C4-2B (cell line): ENCODE data around the gene XK.

ENCODE experiments used
- H3K27ac ChIP-seq: fragments of 450-650 bp; 2 replicates; pipeline ENCODE4 v1.5.1; 2017
- CTCF ChIP-seq: fragments of 450-650 bp; conservative IDR thresholded peaks from 2 replicates; pipeline ENCODE4 v1.5.1; 2017; ENCODE audit warnings: mild to moderate bottlenecking
- ZFX ChIP-seq: fragments of 450-650 bp; IDR thresholded peaks from 2 replicates; pipeline ENCODE4 v1.6.1; 2017

The XK gene

GRCh38 chrX:37701588-37701987 lies 16.0 kb downstream of the XK start:
- TF ChIP-seq CTCF (no peak), ZFX (no peak)
- no peak overlapping the region for H3K27ac ChIP-seq

GRCh38 chrX:37711991-37712390 lies 26.4 kb downstream of the XK start:
- H3K27ac ChIP-seq, result no peak overlapping the region
- TF ChIP-seq ZFX (no peak), CTCF (no peak)

GRCh38 chrX:37712458-37712857 lies 26.9 kb downstream of the XK start:
- no peak overlapping the region for H3K27ac ChIP-seq
- TF ChIP-seq ZFX (no peak), CTCF (no peak)

GRCh38 chrX:37714479-37714878 lies 28.9 kb downstream of the XK start:
- TF ChIP-seq ZFX (no peak), CTCF (no peak)
- no peak overlapping the region for H3K27ac ChIP-seq

GRCh38 chrX:37716602-37717001 lies 31.0 kb downstream of the XK start:
- no peak overlapping the region for H3K27ac ChIP-seq
- no peak for TF ChIP-seq ZFX
- TF ChIP-seq CTCF, result no peak

GRCh38 chrX:37717708-37718107 lies 32.1 kb downstream of the XK start:
- H3K27ac ChIP-seq, result no peak overlapping the region
- TF ChIP-seq CTCF (no peak), ZFX (no peak)

GRCh38 chrX:37722595-37722994 lies 37.0 kb downstream of the XK start:
- no peak overlapping the region for H3K27ac ChIP-seq
- TF ChIP-seq CTCF (no peak), ZFX (no peak)
